Stimulated activated CD8-positive, alpha-beta memory T cell treated with anti-CD3 and anti-CD28 coated beads, Interleukin-12 subunit alpha, Interleukin-12 subunit beta, amount 100 ng/mL, for 24 hours (primary cell): Measurements from ENCODE around the gene POFUT2.

Source experiments
- DNase-seq: peaks from one replicate; pipeline ENCODE4 v3.0.0-alpha.2; 2020; ENCODE audit errors: extremely low read depth

Gene POFUT2

GRCh38 chr21:45283035-45283610 is 4.6 kb downstream of the POFUT2 start:
- DNase-seq: no peak

GRCh38 chr21:45282283-45283034 is 5.2 kb downstream of the POFUT2 start:
- DNase-seq: no peak

- no peak for DNase-seq
These were observed 6.0 kb downstream of the POFUT2 start for GRCh38 chr21:45281411-45282282.

- DNase-seq: no peak
These were observed 6.7 kb downstream of the POFUT2 start for GRCh38 chr21:45280969-45281368.

GRCh38 chr21:45280178-45280821 is 7.4 kb downstream of the POFUT2 start:
- no peak for DNase-seq

- no peak for DNase-seq
These were observed 8.1 kb downstream of the POFUT2 start for GRCh38 chr21:45279446-45280177.

GRCh38 chr21:45278156-45278911 is 9.4 kb downstream of the POFUT2 start:
- no peak for DNase-seq

- no peak for DNase-seq
These were observed 10.3 kb downstream of the POFUT2 start for GRCh38 chr21:45277101-45278045.

GRCh38 chr21:45276596-45276995 is 11.1 kb downstream of the POFUT2 start:
- DNase-seq: no peak

- DNase-seq: no peak
These were observed 17.3 kb downstream of the POFUT2 start for GRCh38 chr21:45270306-45270821.

- no peak for DNase-seq
These were observed 17.8 kb downstream of the POFUT2 start for GRCh38 chr21:45269861-45270260.

- no peak for DNase-seq
These were observed 20.3 kb downstream of the POFUT2 start for GRCh38 chr21:45267390-45267760.

GRCh38 chr21:45266518-45267389 is 20.9 kb downstream of the POFUT2 start:
- no peak for DNase-seq

GRCh38 chr21:45265721-45266517 is 21.8 kb downstream of the POFUT2 start:
- no peak for DNase-seq

GRCh38 chr21:45264912-45265515 is 22.7 kb downstream of the POFUT2 start:
- DNase-seq: no peak

GRCh38 chr21:45264146-45264911 is 23.4 kb downstream of the POFUT2 start:
- no peak for DNase-seq
